M059J (cell line): ENCODE data around the gene TNPO3. TPM values are rescaled to one million over a fixed set of nuclear protein-coding genes. Genes with fewer than 3 reads are reported as not detected.
"Not testable (repeated sequence)": the region's sequence is repeated elsewhere in the genome, so short reads cannot be mapped to it uniquely, and the experiment has no call there.

Source experiments
- DNase-seq: peaks from one replicate; pipeline ENCODE4 v3.0.0-alpha.2; 2012; ENCODE audit warnings: low read depth
- total RNA-seq: library from RNA; depleted of rRNA; stranded (reverse); fragments of >200 nt; shearing (Covaris generic); gene quantifications from 2 replicates; pipeline ENCODE4 v1.2.3, GENCODE V29; 2014

The TNPO3 gene
- total RNA-seq, 1 experiment from 2014 or later = 70.7 TPM

DNA sequence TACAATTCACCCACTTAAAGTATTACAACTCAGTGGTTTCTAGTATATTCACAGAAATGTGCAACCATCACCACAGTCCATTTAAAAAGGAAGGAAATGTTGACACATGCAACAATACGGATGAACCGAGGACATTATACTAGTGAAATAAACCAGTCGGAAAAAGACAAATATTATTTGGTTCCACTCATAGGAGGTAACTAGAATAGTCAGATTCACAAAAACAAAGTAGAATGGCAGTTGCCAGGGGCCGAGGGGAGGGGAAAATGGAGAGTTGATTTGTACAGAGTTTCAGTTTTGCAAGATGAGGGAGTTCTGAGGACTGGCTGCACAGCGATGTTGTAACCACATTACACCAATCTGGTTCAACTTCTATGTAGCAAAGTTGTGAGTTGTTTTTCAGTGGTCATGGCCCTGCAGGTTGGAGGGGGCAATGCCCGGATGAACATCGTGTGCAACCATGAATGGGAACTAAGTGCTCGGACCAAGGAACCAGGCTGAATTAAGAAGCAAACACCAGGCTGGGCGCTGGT is 17.6 kb upstream of the TNPO3 start:
- no peak for DNase-seq

DNA sequence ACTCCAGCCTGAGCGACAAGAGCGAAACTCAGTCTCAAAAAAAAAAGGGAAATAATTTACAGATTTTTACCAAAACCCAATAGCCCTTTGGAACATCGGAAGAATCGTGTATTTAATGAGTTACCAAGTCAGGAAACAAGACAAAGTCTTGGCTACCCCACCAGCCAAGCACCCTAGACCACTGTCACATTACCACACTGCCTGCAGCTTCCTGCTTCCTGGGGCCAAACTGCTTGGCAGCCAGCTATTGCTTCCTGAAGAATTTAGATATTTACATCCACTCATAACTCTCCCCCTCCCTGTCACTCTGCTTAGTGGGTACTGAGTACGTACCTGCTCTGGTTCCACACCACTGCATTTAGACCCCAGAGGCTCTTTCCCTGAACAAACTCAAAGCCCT is 14.1 kb upstream of the TNPO3 start:
- no peak for DNase-seq

GRCh38 chr7:129067943-129068548 is 13.1 kb upstream of the TNPO3 start:
- DNase-seq = no peak

DNA sequence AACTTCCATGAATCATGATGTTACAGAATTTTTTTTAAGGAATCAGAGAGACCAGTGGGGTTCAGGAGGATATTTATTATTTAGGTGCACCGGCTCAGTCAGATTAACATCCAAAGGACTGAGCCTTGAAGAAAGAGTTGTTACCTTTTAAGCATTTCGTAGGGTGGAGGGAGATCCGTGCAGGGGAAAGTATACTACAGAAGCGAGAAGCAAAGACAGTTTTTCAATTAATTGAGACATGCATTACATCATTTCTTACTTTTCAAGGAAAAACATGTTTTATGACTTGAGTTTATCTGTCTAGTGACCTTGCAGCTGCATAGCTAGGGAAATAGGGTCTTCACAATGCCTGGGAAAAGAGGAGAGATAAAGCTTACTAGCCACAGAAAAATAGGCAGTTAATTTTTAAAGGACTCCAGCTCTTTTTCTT is 12.2 kb upstream of the TNPO3 start:
- DNase-seq = not testable (repeated sequence)

GRCh38 chr7:129066290-129067131 is 11.6 kb upstream of the TNPO3 start:
- peak; percentile 99 for DNase-seq

DNA sequence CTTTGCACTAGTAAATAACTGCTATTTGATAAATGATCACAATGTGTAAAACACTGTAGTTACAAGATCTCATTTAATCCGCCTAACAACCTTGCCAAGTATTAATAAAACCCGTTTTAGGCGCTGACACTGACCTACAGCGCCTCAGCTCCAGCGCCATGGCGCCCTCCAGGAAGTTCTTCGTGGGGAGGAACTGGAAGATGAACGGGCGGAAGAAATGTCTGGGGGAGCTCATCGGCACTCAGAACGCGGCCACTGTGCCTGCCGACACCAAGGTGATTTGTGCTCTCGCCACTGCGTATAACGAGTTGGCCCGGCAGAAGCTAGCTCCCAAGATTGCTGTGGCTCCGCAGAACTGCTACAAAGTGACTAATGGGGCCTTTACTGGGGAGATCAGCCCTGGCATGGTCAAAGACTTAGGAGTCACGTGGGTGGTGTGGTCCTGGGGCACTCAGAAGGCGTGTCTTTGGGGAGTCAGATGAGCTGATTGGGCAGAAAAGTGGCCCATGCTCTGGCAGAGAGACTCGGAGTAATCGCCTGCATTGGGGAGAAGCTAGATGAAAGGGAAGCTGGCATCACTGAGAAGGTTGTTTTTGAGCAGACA is 1.1 kb upstream of the TNPO3 start:
- DNase-seq = no peak

DNA sequence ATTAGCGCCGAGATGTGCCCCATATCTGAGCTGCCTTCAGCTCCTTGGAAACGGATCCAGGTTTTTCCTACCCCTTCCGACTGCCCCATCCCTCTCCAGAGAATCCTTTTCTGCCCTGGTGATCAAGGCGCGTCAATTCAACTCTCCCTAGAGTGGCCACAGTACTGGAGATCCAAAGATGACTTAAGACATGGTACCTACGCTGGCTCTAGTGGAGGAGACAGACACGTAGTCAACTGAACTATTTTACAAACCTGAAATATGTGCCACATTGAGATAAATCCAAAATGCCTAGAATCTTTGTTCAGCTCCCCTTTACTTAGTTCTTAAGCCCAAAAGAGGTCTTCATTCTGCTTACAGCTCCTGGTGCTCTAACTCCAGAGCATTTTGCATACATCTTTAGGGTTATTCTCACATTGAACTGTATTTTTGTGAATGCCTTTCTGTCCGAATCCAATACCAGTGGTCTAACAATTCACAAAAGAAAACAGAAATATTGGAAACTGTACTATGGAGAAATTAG is 444 bp upstream of the TNPO3 start:
- no peak for DNase-seq

DNA sequence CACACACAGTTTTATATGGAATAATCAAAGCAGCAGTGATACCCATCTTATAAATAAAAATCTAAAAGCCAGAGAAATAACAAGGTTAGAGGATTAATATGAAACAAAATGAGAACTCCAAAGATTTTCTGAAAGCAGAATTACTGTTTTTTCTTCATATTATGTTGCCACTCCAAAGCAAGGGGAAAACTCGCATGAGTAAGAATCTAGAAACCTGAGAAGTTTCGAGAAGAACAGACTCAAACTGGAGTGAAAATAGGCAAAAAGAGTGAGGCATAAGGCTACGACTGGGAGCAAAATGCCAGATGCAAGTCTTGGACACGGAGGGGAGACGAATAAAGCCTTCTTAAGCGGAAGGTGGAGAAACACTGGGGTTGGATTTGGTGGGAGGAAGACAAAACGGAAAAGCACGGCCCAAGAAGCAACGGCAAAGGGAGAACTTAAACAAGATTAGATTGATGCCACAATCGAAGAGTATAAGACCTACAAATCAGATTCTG is 923 bp downstream of the TNPO3 start:
- DNase-seq = peak; percentile 58

- no peak for DNase-seq
Measured at GRCh38 chr7:129052441-129052840, 2.5 kb downstream of the TNPO3 start.

DNA sequence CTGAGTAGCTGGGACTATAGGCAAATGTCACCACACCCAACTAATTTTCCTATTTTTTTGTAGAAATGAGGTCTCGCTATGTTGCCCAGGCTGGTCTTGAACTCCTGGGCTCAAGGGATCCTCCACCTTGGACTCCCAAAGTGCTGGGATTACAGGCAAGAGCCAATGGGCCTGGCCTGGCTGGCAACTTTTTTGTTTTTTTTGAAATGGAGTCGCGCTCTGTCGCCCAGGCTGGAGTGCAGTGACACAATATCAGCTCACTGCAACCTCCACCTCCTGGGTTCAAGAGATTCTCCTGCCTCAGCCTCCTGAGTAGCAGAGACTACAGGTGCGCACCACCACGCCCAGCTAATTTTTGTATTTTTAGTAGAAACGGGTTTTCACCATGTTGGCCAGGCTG is 3.5 kb downstream of the TNPO3 start:
- DNase-seq = not testable (repeated sequence)

- peak; percentile 79 for DNase-seq
Measured at GRCh38 chr7:129047761-129048160, 7.2 kb downstream of the TNPO3 start.

GRCh38 chr7:129045682-129046081 is 9.2 kb downstream of the TNPO3 start:
- DNase-seq = no peak

- no peak for DNase-seq
Measured at GRCh38 chr7:129043012-129043411, 11.9 kb downstream of the TNPO3 start.

DNA sequence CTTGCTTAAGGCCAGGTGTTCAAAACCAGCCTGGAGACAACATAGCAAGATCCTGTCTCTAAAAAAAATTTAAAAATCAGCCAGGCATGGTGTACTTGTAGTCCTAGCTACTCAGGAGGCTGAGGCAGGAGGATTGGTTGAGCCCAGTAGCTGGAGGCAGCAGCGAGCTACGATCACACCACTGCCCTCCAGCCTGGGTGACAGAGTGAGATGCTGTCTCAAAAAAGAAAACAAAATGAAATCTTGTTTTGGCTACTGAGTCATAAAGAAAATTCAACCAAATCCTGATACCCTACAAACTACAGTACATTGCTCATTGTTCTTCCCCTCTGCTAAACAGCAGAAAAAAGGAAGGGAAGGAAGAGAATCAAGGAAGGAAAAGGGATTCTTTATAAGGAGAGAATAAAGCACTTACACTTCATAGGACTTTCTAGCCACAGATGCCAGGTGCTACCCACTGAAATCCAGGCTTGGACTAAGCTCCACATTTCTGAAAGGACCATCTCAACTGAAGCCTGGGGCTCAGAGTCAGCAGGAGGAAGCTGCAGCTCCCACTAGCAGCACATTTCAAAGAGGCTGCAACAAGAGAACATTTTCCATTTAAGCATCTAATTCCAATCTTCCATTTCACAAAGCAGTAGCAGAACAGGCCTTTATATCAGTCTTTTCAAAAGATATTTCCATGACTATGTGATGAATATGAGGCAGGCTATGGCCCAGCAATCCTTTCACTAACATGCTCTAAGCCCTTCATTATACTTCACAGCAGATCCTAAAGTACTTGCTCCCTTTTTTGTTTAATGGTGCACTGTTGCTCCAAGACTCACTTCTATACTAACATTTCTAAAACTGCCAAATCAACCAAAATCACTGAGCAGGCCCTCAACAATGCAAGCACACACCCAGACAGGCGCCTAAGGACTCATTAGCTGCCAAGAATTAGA is 13.5 kb downstream of the TNPO3 start:
- no peak for DNase-seq

GRCh38 chr7:129038468-129038867 is 16.4 kb downstream of the TNPO3 start:
- DNase-seq = not testable (repeated sequence)

GRCh38 chr7:129037585-129037984 is 17.3 kb downstream of the TNPO3 start:
- no peak for DNase-seq

DNA sequence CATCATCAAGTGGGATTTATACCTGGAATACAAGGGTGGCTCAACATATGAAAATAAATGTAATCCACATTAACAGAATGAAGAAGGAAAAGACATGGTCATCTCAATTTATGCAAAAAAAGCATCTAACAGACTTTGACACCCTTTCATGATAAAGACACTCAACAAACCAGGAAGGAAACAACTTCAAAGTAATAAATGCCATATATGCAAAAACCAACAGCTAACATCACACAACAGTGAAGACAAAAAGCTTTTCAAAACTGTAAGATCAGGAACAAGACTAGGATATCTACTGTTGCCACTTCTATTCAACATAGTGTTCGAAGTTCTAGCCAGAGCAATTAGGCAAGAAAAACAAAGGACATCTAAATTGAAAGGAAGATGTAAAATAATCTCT is 22.9 kb downstream of the TNPO3 start:
- DNase-seq = no peak

GRCh38 chr7:129030440-129030839 is 24.5 kb downstream of the TNPO3 start:
- no peak for DNase-seq

- DNase-seq = no peak
Measured at GRCh38 chr7:129024125-129024524, 30.8 kb downstream of the TNPO3 start.

DNA sequence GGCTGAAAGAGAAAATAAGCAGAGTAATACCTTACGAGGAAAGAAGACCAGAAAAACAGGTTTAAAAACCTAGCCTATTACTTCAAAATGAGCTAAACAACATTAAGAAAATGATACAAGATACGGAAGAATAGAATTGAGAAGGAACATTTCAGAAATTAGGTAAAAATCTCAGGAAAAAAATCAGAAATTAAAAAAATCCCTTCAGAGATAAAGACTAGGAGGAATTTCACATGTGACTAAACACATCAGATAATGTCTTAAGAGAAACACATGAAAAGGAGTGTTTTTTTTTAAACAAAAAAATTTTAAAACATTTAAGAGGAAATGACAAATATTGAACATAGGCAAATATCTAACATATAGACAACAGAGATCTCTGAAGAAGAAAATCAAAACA is 33.3 kb downstream of the TNPO3 start:
- no peak for DNase-seq

DNA sequence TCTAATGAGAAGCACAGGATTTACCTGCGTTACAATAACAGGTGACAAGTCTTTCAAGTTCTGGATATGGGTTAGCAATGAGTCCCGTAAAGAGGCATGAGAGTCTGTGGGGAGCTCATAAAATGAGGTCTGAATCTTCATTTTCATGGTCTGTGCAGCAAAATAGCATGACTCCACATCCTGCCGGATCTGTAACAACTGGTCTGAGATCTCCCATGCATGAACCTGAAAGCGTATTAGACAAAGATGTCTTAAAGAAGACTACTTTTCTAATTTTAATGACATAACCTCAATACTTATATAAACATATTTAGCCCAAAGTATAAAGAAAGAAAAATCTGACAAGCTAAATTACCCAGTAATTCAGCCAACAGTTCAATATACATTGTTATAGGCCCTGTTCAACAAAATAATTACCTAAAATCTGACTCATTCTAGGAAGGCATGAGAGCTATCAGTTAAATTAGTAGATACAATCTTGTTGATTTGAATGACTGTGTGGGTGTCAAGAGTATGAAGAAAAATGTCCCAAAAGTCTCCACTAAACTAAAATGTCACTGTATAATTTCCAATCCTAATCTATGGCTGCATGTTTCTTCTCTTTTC is 36.9 kb downstream of the TNPO3 start:
- no peak for DNase-seq
